CD4-positive, alpha-beta memory T cell (primary cell): ENCODE data around the gene CHL1. TPM values are rescaled to one million over a fixed set of nuclear protein-coding genes. Genes with fewer than 3 reads are reported as not detected.
A peak's percentile ranks its signal among the peaks of the same experiment; 100 is the strongest.

ENCODE experiments used
- CTCF ChIA-PET: fragments of 350-600 bp; sonication (Branson Sonifier 250); formaldehyde crosslinking; loops from one replicate; lab custom pipeline; 2021; ENCODE audit warnings: inconsistent platforms; ENCODE audit not compliant: partially characterized antibody; lab: Charles Lee
- POLR2A ChIA-PET: fragments of 350-600 bp; sonication (Branson Sonifier 250); formaldehyde crosslinking; loops from one replicate; lab custom pipeline; 2021; ENCODE audit not compliant: partially characterized antibody; lab: Charles Lee
- DNase-seq, 5 donors: peaks; one replicate each; pipeline versions ENCODE4 v3.0.0 to v3.0.0-alpha.2; 2020 to 2022; ENCODE audit warnings: mixed read lengths in 1 of 5
- H3K27ac ChIP-seq: one replicate; pipeline ENCODE4 v1.7.0; 2013; ENCODE audit warnings: low read depth, low read length
- H3K27me3 ChIP-seq: 2 replicates; pipeline ENCODE4 v1.7.0; 2013; ENCODE audit warnings: mild to moderate bottlenecking, low read length, moderate library complexity; ENCODE audit not compliant: insufficient read depth
- H3K36me3 ChIP-seq: 2 replicates; pipeline ENCODE4 v1.7.0; 2013; ENCODE audit warnings: mild to moderate bottlenecking, low read length, moderate library complexity; ENCODE audit not compliant: insufficient read depth
- H3K4me1 ChIP-seq: 2 replicates; pipeline ENCODE4 v1.7.0; 2013; ENCODE audit warnings: mild to moderate bottlenecking, low read length, moderate library complexity; ENCODE audit not compliant: insufficient read depth
- H3K4me3 ChIP-seq, 2 donors: one replicate each; pipeline ENCODE4 v1.7.0; 2013; ENCODE audit warnings: low read length in 2 of 2, mild to moderate bottlenecking in 1 of 2
- H3K9me3 ChIP-seq, 2 donors: one replicate each; pipeline ENCODE4 v1.7.0; 2013; ENCODE audit warnings: low read length in 2 of 2, control low read depth in 1 of 2; ENCODE audit not compliant: control insufficient read depth in 1 of 2
- H3K27ac Mint-ChIP-seq, 7 donors: one replicate each; pipeline ENCODE4 v1.8.0; 2020 to 2021; ENCODE audit warnings: mixed read lengths in 7 of 7, mild to moderate bottlenecking in 6 of 7, inconsistent platforms in 3 of 7, moderate library complexity in 3 of 7
- H3K27me3 Mint-ChIP-seq, 2 donors: one replicate each; pipeline ENCODE4 v1.8.0; 2020 to 2021; ENCODE audit warnings: mixed read lengths in 2 of 2
- H3K36me3 Mint-ChIP-seq, 2 donors: one replicate each; pipeline ENCODE4 v1.8.0; 2020 to 2021; ENCODE audit warnings: mixed read lengths in 2 of 2, inconsistent platforms in 1 of 2, mild to moderate bottlenecking in 1 of 2
- H3K4me1 Mint-ChIP-seq, 4 donors: one replicate each; pipeline ENCODE4 v1.8.0; 2020 to 2021; ENCODE audit warnings: mixed read lengths in 4 of 4, mild to moderate bottlenecking in 1 of 4
- H3K4me3 Mint-ChIP-seq, 8 donors: one replicate each; pipeline ENCODE4 v1.8.0; 2020 to 2021; ENCODE audit warnings: mixed read lengths in 8 of 8, mild to moderate bottlenecking in 7 of 8, moderate library complexity in 6 of 8, inconsistent platforms in 3 of 8
- H3K9me3 Mint-ChIP-seq, 8 donors: one replicate each; pipeline ENCODE4 v1.8.0; 2020 to 2021; ENCODE audit warnings: mixed read lengths in 8 of 8, mild to moderate bottlenecking in 5 of 8, inconsistent platforms in 3 of 8, moderate library complexity in 1 of 8
- intact Hi-C: fragments of 100-400 bp; cut with micrococcal nuclease; formaldehyde crosslinking; loops from one replicate; pipeline ENCODE4 v1.15.1; 2023
- polyA plus RNA-seq, 2 donors: library from polyadenylated mRNA; unstranded; fragments of 300-500 nt; fragmentation: Illumina TruSeq; gene quantifications; one replicate each; pipeline ENCODE4 v1.2.3, GENCODE V29; 2021
- total RNA-seq, 2 experiments: library from RNA; stranded (reverse); gene quantifications; one replicate each; pipeline ENCODE4 v1.2.3, GENCODE V29; 2021

CHL1 gene
- total and polyA plus RNA-seq, 4 experiments from 2014 or later = not detected

- Histone ChIP-seq H3K4me1 (no peaks in the 10 kb centered on the region), H3K27me3 (no peaks in the 10 kb centered on the region), H3K4me3 (no peak overlapping the region), H3K27ac (no peak overlapping the region), H3K9me3 (no peaks in the 10 kb centered on the region), H3K36me3 (no peaks in the 10 kb centered on the region)
- Mint-ChIP-seq H3K27ac (no peak overlapping the region), H3K27me3 (no peaks in the 10 kb centered on the region), H3K4me1 (no peaks in the 10 kb centered on the region), H3K36me3 (no peaks in the 10 kb centered on the region), H3K4me3 (no peak overlapping the region), H3K9me3 (peaks cover 0 to 5% (median 0%) of the 10 kb centered on the region in 8 donors)
- intact Hi-C loops = no loop called here
- POLR2A ChIA-PET = no interaction called here
- no peak for DNase-seq
- CTCF ChIA-PET = no interaction called here
Measured at GRCh38 chr3:425079-425478, 228.5 kb downstream of the CHL1 start.

DNA sequence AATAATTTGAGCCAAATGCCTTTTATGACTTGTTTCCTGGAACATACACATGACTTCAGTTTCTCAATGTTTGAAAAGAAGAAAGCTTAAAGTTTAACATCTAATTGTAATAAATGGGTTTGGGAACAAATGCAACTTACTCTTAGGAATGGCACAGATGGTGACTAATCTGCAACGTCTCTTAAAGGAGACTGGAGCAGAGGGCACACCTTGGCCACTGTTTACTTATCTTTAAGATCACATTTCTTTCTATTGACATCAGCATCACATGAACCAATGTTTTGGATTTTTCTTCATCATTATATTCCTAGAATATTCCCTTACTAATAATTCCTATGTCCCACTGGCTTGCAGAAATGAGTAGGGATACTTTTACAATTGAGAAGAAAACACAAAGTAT, 229.5 kb downstream of the CHL1 start:
- no peak overlapping the region for H3K27ac Mint-ChIP-seq
- H3K4me1 Mint-ChIP-seq = no peaks in the 10 kb centered on the region
- no peak overlapping the region for H3K27ac ChIP-seq
- no peaks in the 10 kb centered on the region for H3K36me3 Mint-ChIP-seq
- no peaks in the 10 kb centered on the region for H3K27me3 Mint-ChIP-seq
- H3K36me3 ChIP-seq = no peaks in the 10 kb centered on the region
- no peaks in the 10 kb centered on the region for H3K9me3 ChIP-seq
- no peak overlapping the region for H3K4me3 Mint-ChIP-seq
- ChIA-PET CTCF (no interaction called here), POLR2A (no interaction called here)
- H3K9me3 Mint-ChIP-seq = peaks cover 0 to 5% (median 0%) of the 10 kb centered on the region in 8 donors
- no peak for DNase-seq
- no peak overlapping the region for H3K4me3 ChIP-seq
- intact Hi-C loops = no loop called here
- H3K27me3 ChIP-seq = no peaks in the 10 kb centered on the region
- H3K4me1 ChIP-seq = no peaks in the 10 kb centered on the region

DNA sequence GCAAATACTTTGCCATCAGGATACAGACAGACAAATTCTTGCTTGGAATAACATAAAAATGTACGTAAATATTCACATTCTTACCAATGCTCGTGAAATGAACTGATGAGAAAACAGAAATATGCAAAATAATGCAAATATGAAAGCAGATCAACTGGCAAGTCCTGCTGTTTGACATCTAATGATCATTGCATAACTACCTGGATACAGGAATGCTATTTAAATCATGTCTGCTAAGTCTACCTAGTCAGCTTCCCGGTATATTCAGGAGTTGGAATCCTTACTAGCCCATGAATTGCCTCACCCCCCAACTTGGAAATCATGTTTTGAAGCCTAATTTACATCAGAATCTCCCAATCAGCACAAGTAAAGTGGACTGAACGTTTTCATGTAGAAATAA, 230.6 kb downstream of the CHL1 start:
- DNase-seq = no peak
- H3K27me3 ChIP-seq = no peaks in the 10 kb centered on the region
- H3K4me3 ChIP-seq = no peak overlapping the region
- no peak overlapping the region for H3K4me3 Mint-ChIP-seq
- ChIA-PET CTCF (no interaction called here), POLR2A (no interaction called here)
- H3K4me1 Mint-ChIP-seq = no peaks in the 10 kb centered on the region
- no peak overlapping the region for H3K27ac ChIP-seq
- no peaks in the 10 kb centered on the region for H3K4me1 ChIP-seq
- no peaks in the 10 kb centered on the region for H3K9me3 ChIP-seq
- H3K36me3 ChIP-seq = no peaks in the 10 kb centered on the region
- H3K9me3 Mint-ChIP-seq = peaks cover 0 to 5% (median 0%) of the 10 kb centered on the region in 8 donors
- H3K36me3 Mint-ChIP-seq = no peaks in the 10 kb centered on the region
- H3K27me3 Mint-ChIP-seq = no peaks in the 10 kb centered on the region
- intact Hi-C loops = no loop called here
- H3K27ac Mint-ChIP-seq = no peak overlapping the region

DNA sequence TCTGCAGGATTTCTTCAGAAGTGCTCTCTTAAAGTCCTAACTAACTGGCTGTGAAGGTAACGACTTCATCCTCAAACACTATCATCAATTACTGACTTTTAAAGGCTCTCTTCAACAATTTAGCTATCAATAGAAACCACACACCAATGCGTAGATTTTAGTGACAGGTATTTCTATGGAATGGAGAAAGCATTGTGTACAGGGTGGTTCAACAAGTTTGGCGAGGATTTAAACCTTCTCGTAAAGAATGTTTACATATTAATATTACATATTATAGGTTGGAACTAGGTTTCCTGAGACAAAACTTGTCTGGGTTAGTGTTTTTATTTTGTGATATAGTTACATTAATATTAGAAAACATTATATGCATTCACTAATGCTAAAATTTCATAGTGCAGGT, 233.6 kb downstream of the CHL1 start:
- ChIA-PET CTCF (no interaction called here), POLR2A (no interaction called here)
- intact Hi-C loops = no loop called here
- Histone ChIP-seq H3K4me1 (no peaks in the 10 kb centered on the region), H3K27ac (no peak overlapping the region), H3K4me3 (no peak overlapping the region), H3K36me3 (no peaks in the 10 kb centered on the region), H3K9me3 (no peaks in the 10 kb centered on the region), H3K27me3 (no peaks in the 10 kb centered on the region)
- H3K9me3 Mint-ChIP-seq = peaks cover 0 to 5% (median 0%) of the 10 kb centered on the region in 8 donors
- no peaks in the 10 kb centered on the region for H3K36me3 Mint-ChIP-seq
- H3K27me3 Mint-ChIP-seq = no peaks in the 10 kb centered on the region
- H3K4me1 Mint-ChIP-seq = no peaks in the 10 kb centered on the region
- peak overlapping the region in 1 of 8 donors; percentile 36 for H3K4me3 Mint-ChIP-seq
- no peak for DNase-seq
- H3K27ac Mint-ChIP-seq = no peak overlapping the region

DNA sequence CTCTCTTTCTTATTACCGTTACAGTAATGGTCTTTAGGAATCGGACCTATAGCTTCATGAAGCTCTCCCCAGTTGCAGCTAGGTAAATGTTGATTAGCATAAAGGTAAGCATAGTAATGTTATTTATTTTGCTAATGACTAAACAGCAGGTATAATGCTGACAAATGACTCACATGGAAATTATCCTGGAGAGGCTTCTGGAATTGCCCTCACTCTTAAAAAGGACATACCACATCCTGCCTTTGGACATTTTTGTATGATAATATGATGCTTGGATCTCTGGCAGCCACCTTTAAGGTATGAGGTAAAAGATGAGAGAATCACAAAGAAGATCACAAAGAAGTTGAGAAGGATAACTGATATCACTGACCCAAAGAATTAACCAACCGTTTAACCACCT, 238.6 kb downstream of the CHL1 start:
- H3K9me3 ChIP-seq = no peaks in the 10 kb centered on the region
- H3K27me3 Mint-ChIP-seq = no peaks in the 10 kb centered on the region
- H3K36me3 Mint-ChIP-seq = no peaks in the 10 kb centered on the region
- intact Hi-C loops = no loop called here
- H3K36me3 ChIP-seq = no peaks in the 10 kb centered on the region
- no peak overlapping the region for H3K27ac Mint-ChIP-seq
- H3K4me3 Mint-ChIP-seq = no peak overlapping the region
- H3K4me3 ChIP-seq = no peak overlapping the region
- H3K27me3 ChIP-seq = no peaks in the 10 kb centered on the region
- H3K9me3 Mint-ChIP-seq = peaks cover 0 to 3% (median 0%) of the 10 kb centered on the region in 8 donors
- CTCF ChIA-PET = no interaction called here
- H3K27ac ChIP-seq = no peak overlapping the region
- H3K4me1 Mint-ChIP-seq = no peaks in the 10 kb centered on the region
- H3K4me1 ChIP-seq = no peaks in the 10 kb centered on the region
- POLR2A ChIA-PET = no interaction called here
- no peak for DNase-seq

GRCh38 chr3:436053-436452, 239.5 kb downstream of the CHL1 start:
- Histone ChIP-seq H3K4me3 (no peak overlapping the region), H3K36me3 (no peaks in the 10 kb centered on the region), H3K27me3 (no peaks in the 10 kb centered on the region), H3K9me3 (no peaks in the 10 kb centered on the region), H3K27ac (no peak overlapping the region), H3K4me1 (no peaks in the 10 kb centered on the region)
- no peaks in the 10 kb centered on the region for H3K27me3 Mint-ChIP-seq
- DNase-seq = no peak
- ChIA-PET POLR2A (no interaction called here), CTCF (no interaction called here)
- no peaks in the 10 kb centered on the region for H3K4me1 Mint-ChIP-seq
- H3K36me3 Mint-ChIP-seq = no peaks in the 10 kb centered on the region
- no peak overlapping the region for H3K4me3 Mint-ChIP-seq
- H3K27ac Mint-ChIP-seq = no peak overlapping the region
- intact Hi-C loops = no loop called here
- peaks cover 0 to 5% (median under 1%) of the 10 kb centered on the region in 8 donors for H3K9me3 Mint-ChIP-seq

GRCh38 chr3:440826-441225, 244.3 kb downstream of the CHL1 start:
- H3K27ac Mint-ChIP-seq = no peak overlapping the region
- intact Hi-C loops = no loop called here

DNA sequence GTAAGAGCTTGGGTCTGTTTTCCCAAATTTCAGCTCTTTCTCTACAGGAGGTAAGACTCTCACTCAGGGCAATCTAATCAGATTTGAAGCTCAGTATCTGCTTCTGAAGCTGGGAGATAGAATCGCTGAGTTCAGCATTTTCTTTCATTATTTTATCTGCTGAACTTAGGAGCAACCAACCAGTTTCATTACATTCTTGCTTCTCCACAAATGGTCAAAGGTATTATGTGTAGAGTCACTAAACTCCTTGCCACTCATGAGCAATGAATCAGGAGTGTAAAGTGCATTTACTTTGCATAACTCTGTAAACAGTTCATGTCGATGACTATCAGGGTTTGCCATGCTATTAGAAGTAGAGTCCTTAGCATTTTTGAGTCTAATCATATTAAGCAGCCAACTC, 249.4 kb downstream of the CHL1 start:
- Mint-ChIP-seq H3K27me3 (peaks cover 0 to 3% of the 10 kb centered on the region in 2 donors), H3K9me3 (peaks cover under 1 to 12% (median 3%) of the 10 kb centered on the region in 8 donors), H3K36me3 (no peaks in the 10 kb centered on the region), H3K4me3 (no peak overlapping the region), H3K4me1 (no peaks in the 10 kb centered on the region), H3K27ac (no peak overlapping the region)
- Histone ChIP-seq H3K9me3 (no peaks in the 10 kb centered on the region), H3K27ac (no peak overlapping the region), H3K4me3 (no peak overlapping the region), H3K36me3 (no peaks in the 10 kb centered on the region), H3K4me1 (no peaks in the 10 kb centered on the region), H3K27me3 (no peaks in the 10 kb centered on the region)
- ChIA-PET POLR2A (no interaction called here), CTCF (no interaction called here)
- DNase-seq = no peak
- intact Hi-C loops = no loop called here

More at GRCh38 chr3:440826-441225, 244.3 kb downstream of the CHL1 start:
- Mint-ChIP-seq H3K4me1 (no peaks in the 10 kb centered on the region), H3K4me3 (no peak overlapping the region), H3K36me3 (no peaks in the 10 kb centered on the region), H3K27me3 (peaks cover 0 to 1% of the 10 kb centered on the region in 2 donors), H3K9me3 (peaks cover 2 to 16% (median 3%) of the 10 kb centered on the region in 8 donors)
- Histone ChIP-seq H3K9me3 (no peaks in the 10 kb centered on the region), H3K4me3 (no peak overlapping the region), H3K27me3 (no peaks in the 10 kb centered on the region), H3K27ac (no peak overlapping the region), H3K36me3 (no peaks in the 10 kb centered on the region), H3K4me1 (no peaks in the 10 kb centered on the region)
- DNase-seq = no peak
- POLR2A ChIA-PET = no interaction called here
- CTCF ChIA-PET = no interaction called here
